GM21390 (cell line): Measurements from ENCODE around the gene GNGT1.

Experiments
- ATAC-seq: cut with Tn5 transposase; IDR thresholded peaks from one replicate; pipeline ENCODE4 v1.9.1; 2021; ENCODE audit not compliant: unreplicated experiment

GNGT1 gene

GRCh38 chr7:93906267-93906666 is at the start of gene GNGT1:
Gene GNGT1, plus strand, starts transcription at chr7:93906567. Its CDS starts 180 bp downstream, at chr7:93906747.
- no peak for ATAC-seq

GRCh38 chr7:93858857-93859256 is 47.5 kb upstream of the GNGT1 start:
- no peak for ATAC-seq

- ATAC-seq, result no peak
Observed at GRCh38 chr7:93860261-93860660, 46.1 kb upstream of the GNGT1 start.

- ATAC-seq, result no peak
Observed at GRCh38 chr7:93861325-93861949, 44.9 kb upstream of the GNGT1 start.

- no peak for ATAC-seq
Observed at GRCh38 chr7:93862651-93863050, 43.7 kb upstream of the GNGT1 start.

- no peak for ATAC-seq
Observed at GRCh38 chr7:93866886-93867285, 39.5 kb upstream of the GNGT1 start.

GRCh38 chr7:93873998-93874574 is 32.3 kb upstream of the GNGT1 start:
- no peak for ATAC-seq

GRCh38 chr7:93877742-93878141 is 28.6 kb upstream of the GNGT1 start:
- ATAC-seq, result no peak

- ATAC-seq, result no peak
Observed at GRCh38 chr7:93879356-93879755, 27.0 kb upstream of the GNGT1 start.

GRCh38 chr7:93882468-93882867 is 23.9 kb upstream of the GNGT1 start:
- no peak for ATAC-seq

- ATAC-seq, result no peak
Observed at GRCh38 chr7:93883078-93883916, 23.1 kb upstream of the GNGT1 start.

GRCh38 chr7:93883917-93884345 is 22.4 kb upstream of the GNGT1 start:
- no peak for ATAC-seq

- no peak for ATAC-seq
Observed at GRCh38 chr7:93884541-93884940, 21.8 kb upstream of the GNGT1 start.

GRCh38 chr7:93889261-93889660 is 17.1 kb upstream of the GNGT1 start:
- no peak for ATAC-seq

GRCh38 chr7:93890041-93890463 is 16.3 kb upstream of the GNGT1 start:
- ATAC-seq, result peak; percentile 73

GRCh38 chr7:93890464-93891068 is 15.8 kb upstream of the GNGT1 start, which contains the start of gene TFPI2:
Gene TFPI2, minus strand, starts transcription at chr7:93890753. Its CDS starts 75 bp downstream, at chr7:93890678.
- peak; percentile 53 for ATAC-seq

- no peak for ATAC-seq
Observed at GRCh38 chr7:93894426-93894825, 11.9 kb upstream of the GNGT1 start.

GRCh38 chr7:93894966-93895640 is 11.3 kb upstream of the GNGT1 start:
- no peak for ATAC-seq

- no peak for ATAC-seq
Observed at GRCh38 chr7:93895859-93896600, 10.3 kb upstream of the GNGT1 start.

GRCh38 chr7:93897680-93898079 is 8.7 kb upstream of the GNGT1 start:
- no peak for ATAC-seq
